OCI-LY7 (cell line): ENCODE measurements around the gene TAOK2.

Source experiments
- CTCF ChIP-seq: fragments of 200-600 bp; sonication (generic); conservative IDR thresholded peaks from 2 replicates; pipeline ENCODE4 v1.5.1; 2014; ENCODE audit warnings: mild to moderate bottlenecking, antibody characterized with exemption, low read length, moderate library complexity, mixed read lengths
- EZH2phosphoT487 ChIP-seq: fragments of 200-600 bp; sonication (generic); IDR thresholded peaks from 2 replicates; pipeline ENCODE4 v1.6.1; 2018; ENCODE audit warnings: low read depth, borderline replicate concordance, mild to moderate bottlenecking, mixed run types, antibody characterized with exemption, low read length, moderate library complexity, mixed read lengths

- TF ChIP-seq CTCF = no peak
- no peak for TF ChIP-seq EZH2phosphoT487
Observed at GRCh38 chr16:29995324-29995910, 21.7 kb downstream of the TAOK2 start, which contains the start of gene HIRIP3.
